GM21360 (cell line): ENCODE data around the gene GLT6D1.

ENCODE experiments used
- ATAC-seq: cut with Tn5 transposase; IDR thresholded peaks from one replicate; pipeline ENCODE4 v1.9.1; 2021; ENCODE audit warnings: mild to moderate bottlenecking, moderate library complexity; ENCODE audit not compliant: unreplicated experiment

GLT6D1 gene

GRCh38 chr9:135609366-135609955 is 29.9 kb downstream of the GLT6D1 start:
- ATAC-seq, result no peak

GRCh38 chr9:135608999-135609317 is 30.4 kb downstream of the GLT6D1 start:
- ATAC-seq, result no peak

GRCh38 chr9:135608294-135608998 is 30.9 kb downstream of the GLT6D1 start:
- ATAC-seq, result no peak

- no peak for ATAC-seq
Observed at GRCh38 chr9:135607401-135608293, 31.7 kb downstream of the GLT6D1 start.

- no peak for ATAC-seq
Observed at GRCh38 chr9:135606885-135607259, 32.5 kb downstream of the GLT6D1 start.

GRCh38 chr9:135605238-135605781 is 34.0 kb downstream of the GLT6D1 start:
- ATAC-seq, result no peak

GRCh38 chr9:135604437-135605237 is 34.7 kb downstream of the GLT6D1 start:
- ATAC-seq, result no peak

- no peak for ATAC-seq
Observed at GRCh38 chr9:135602789-135603481, 36.4 kb downstream of the GLT6D1 start.

- ATAC-seq, result no peak
Observed at GRCh38 chr9:135601988-135602387, 37.4 kb downstream of the GLT6D1 start.

- no peak for ATAC-seq
Observed at GRCh38 chr9:135600296-135600817, 39.0 kb downstream of the GLT6D1 start.

GRCh38 chr9:135596211-135596610 is 43.1 kb downstream of the GLT6D1 start:
- no peak for ATAC-seq

GRCh38 chr9:135592625-135593024 is 46.7 kb downstream of the GLT6D1 start:
- no peak for ATAC-seq

- ATAC-seq, result no peak
Observed at GRCh38 chr9:135592331-135592590, 47.1 kb downstream of the GLT6D1 start.

GRCh38 chr9:135591506-135592330 is 47.6 kb downstream of the GLT6D1 start:
- ATAC-seq, result no peak

- ATAC-seq, result no peak
Observed at GRCh38 chr9:135590486-135591079, 48.8 kb downstream of the GLT6D1 start.

- ATAC-seq, result no peak
Observed at GRCh38 chr9:135589596-135590485, 49.5 kb downstream of the GLT6D1 start.

- ATAC-seq, result no peak
Observed at GRCh38 chr9:135588886-135589595, 50.3 kb downstream of the GLT6D1 start.
